OCI-LY3 (cell line): ENCODE data around the gene XCR1.

ENCODE experiments used
- EZH2phosphoT487 ChIP-seq: fragments of 200-600 bp; shearing (Covaris generic); IDR thresholded peaks from 2 replicates; pipeline ENCODE4 v1.6.1; 2018; ENCODE audit warnings: antibody characterized with exemption, mixed run types, low read depth
- TF ChIP-seq, protein P1 (sequence below): fragments of 200-600, 300-600 bp; sonication (generic); IDR thresholded peaks from 2 replicates; pipeline ENCODE4 v1.5.1; 2014; ENCODE audit warnings: antibody characterized with exemption, low read length, low read depth

DNA sequence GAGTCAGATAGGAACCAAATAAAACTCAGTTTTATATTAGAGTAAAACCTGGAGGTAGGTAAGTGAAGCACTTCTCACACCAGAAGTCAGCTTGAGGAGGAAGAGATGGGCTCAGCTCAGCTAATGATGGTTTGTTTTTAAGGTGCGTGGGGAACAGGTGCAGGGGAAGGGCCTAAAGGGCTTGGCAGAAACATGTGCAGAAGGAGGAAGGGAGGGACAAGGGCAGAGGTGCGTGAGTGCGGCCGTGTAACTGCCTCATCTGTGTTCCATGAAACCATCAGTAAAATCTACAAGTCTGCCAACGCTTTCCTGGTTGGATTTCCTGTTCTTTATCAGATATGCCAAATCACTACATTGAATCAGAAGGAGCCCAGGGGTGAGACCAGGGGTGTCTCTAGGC lies 51.6 kb downstream of the XCR1 start:
- TF ChIP-seq, protein P1, sequence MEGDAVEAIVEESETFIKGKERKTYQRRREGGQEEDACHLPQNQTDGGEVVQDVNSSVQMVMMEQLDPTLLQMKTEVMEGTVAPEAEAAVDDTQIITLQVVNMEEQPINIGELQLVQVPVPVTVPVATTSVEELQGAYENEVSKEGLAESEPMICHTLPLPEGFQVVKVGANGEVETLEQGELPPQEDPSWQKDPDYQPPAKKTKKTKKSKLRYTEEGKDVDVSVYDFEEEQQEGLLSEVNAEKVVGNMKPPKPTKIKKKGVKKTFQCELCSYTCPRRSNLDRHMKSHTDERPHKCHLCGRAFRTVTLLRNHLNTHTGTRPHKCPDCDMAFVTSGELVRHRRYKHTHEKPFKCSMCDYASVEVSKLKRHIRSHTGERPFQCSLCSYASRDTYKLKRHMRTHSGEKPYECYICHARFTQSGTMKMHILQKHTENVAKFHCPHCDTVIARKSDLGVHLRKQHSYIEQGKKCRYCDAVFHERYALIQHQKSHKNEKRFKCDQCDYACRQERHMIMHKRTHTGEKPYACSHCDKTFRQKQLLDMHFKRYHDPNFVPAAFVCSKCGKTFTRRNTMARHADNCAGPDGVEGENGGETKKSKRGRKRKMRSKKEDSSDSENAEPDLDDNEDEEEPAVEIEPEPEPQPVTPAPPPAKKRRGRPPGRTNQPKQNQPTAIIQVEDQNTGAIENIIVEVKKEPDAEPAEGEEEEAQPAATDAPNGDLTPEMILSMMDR, result no peak
- no peak for TF ChIP-seq EZH2phosphoT487
